ENCODE measurements around the gene ST6GAL1.
"Not testable (repeated sequence)": the region's sequence is repeated elsewhere in the genome, so short reads cannot be mapped to it uniquely, and the experiment has no call there.

The ST6GAL1 gene

DNA sequence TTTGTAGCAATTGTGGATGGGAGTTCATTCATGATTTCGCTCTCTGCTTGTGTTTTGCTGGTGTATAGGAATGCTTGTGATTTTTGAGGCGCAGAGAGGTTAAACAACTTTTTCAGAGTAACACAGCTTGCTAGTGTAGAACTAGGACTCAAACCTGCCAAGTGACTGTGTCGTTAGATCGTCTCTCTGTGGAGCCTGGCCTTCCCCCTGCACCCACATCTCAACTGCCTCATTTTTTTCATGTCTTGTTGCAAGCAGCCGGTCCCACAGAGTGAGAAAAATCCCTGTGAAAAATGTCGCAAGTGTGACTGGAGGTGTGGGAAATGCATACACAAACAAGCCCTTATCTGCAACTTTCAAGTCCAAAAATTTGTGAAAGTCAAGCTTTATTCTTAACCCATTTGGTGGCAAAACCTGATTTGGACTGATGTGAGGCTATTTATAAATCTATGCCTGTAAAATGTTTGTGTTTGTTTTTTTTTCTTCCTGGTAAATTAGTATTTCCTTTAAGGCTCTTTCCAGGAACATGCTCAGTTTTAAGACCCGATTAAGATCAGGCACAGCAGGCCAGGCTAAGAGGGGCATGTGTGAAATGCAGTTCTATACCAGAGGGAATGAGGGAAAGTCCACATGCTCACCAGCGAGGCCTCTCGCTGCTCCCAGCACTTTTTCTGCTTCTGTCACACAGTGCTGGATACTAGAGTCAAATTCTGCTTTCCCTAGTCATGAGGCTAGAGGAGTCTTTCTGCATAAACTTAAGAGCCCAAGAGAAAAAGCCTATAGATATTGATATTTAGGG is 25.8 kb downstream of the ST6GAL1 start:
- no peaks in the 10 kb centered on the region for H3K4me1 ChIP-seq (ENCODE audit: insufficient read depth, low read length)
- H3K4me3 ChIP-seq (ENCODE audit: low read length) = no peak overlapping the region
- no peaks in the 10 kb centered on the region for H3K9me3 ChIP-seq (ENCODE audit: low read length)
- H3K36me3 ChIP-seq (ENCODE audit: insufficient read depth, low read length) = no peaks in the 10 kb centered on the region
- no peak overlapping the region for H2AFZ ChIP-seq (ENCODE audit: low read depth, low read length)
- no peaks in the 10 kb centered on the region for H3K27me3 ChIP-seq (ENCODE audit: insufficient read depth, low read length)

DNA sequence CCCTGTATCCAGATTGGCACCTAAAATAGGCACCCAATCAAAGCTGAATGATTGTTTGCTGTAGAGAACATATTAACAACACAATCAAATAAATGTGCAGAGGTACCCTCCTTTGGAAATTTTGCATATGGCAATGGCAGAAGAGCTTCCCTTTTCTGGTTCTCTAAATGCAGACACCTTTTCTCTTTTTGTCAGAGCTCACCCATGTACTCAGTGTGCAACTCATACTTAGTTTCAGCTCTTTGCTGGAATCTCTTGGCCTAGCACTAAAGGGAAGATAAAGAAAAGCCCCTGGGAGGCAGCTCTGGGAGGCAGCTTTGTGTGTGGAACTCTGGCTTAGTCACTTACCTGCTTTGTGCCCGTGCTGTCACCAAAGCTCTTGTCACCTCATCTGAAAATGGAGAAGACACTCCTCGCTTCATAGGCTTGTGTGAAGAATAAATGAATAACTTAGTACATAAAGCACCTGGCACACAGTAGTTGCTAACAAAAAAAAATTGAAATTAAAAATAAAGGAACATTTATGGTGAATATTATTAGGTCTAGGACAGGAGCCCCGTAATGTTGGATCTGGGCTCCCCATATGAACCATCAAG is 28.8 kb downstream of the ST6GAL1 start:
- no peaks in the 10 kb centered on the region for H3K36me3 ChIP-seq (ENCODE audit: insufficient read depth, low read length)
- H2AFZ ChIP-seq (ENCODE audit: low read depth, low read length) = no peak overlapping the region
- no peaks in the 10 kb centered on the region for H3K9me3 ChIP-seq (ENCODE audit: low read length)
- H3K4me3 ChIP-seq (ENCODE audit: low read length) = no peak overlapping the region
- no peaks in the 10 kb centered on the region for H3K4me1 ChIP-seq (ENCODE audit: insufficient read depth, low read length)
- H3K27me3 ChIP-seq (ENCODE audit: insufficient read depth, low read length) = no peaks in the 10 kb centered on the region

DNA sequence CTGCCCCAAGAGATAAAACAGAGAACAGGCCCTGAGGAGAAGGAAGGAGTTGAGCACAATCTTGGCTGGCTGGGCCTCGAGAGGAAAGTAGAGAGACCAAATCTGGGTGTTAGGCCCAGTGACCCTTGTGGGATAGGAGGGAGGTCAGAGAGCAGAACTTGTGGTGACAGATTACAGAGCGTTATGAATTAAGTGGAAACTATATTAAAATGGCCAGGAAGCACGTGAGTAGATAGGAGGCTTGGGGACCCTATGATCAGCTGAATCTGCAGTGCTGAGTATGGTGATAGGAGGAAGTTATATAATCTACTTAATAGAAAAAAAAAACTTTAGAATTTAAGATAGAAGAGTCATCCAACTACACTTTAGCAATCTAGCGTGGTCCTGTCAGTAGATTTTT is 30.0 kb downstream of the ST6GAL1 start:
- Histone ChIP-seq H3K36me3 (ENCODE audit: insufficient read depth, low read length) (no peaks in the 10 kb centered on the region), H2AFZ (ENCODE audit: low read depth, low read length) (no peak overlapping the region), H3K4me1 (ENCODE audit: insufficient read depth, low read length) (peaks cover 7% of the 10 kb centered on the region), H3K27me3 (ENCODE audit: insufficient read depth, low read length) (no peaks in the 10 kb centered on the region), H3K9me3 (ENCODE audit: low read length) (no peaks in the 10 kb centered on the region), H3K4me3 (ENCODE audit: low read length) (no peak overlapping the region)

DNA sequence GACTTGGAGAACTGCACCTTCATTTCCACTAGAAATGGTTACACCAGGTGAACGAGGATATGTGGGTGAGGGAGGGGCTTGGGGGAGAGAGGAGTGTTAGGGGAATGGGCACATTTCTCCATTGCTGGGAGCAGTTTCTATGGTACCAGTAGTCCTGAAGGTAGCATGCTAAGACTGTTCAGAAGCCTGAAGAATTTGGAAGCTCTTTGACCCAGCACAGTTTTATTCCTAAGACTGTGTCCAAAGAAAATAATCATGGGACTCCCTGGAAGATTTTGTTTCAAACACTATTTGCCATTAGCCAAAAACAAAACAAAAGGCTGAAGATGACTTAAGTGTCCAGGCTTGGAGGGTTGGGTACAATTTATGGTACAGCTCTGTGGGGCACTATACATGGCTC is 32.1 kb downstream of the ST6GAL1 start:
- peaks cover 7% of the 10 kb centered on the region for H3K4me1 ChIP-seq (ENCODE audit: insufficient read depth, low read length)
- H3K27me3 ChIP-seq (ENCODE audit: insufficient read depth, low read length) = no peaks in the 10 kb centered on the region
- H3K36me3 ChIP-seq (ENCODE audit: insufficient read depth, low read length) = no peaks in the 10 kb centered on the region
- H3K9me3 ChIP-seq (ENCODE audit: low read length) = no peaks in the 10 kb centered on the region
- H3K4me3 ChIP-seq (ENCODE audit: low read length) = no peak overlapping the region
- H2AFZ ChIP-seq (ENCODE audit: low read depth, low read length) = no peak overlapping the region

DNA sequence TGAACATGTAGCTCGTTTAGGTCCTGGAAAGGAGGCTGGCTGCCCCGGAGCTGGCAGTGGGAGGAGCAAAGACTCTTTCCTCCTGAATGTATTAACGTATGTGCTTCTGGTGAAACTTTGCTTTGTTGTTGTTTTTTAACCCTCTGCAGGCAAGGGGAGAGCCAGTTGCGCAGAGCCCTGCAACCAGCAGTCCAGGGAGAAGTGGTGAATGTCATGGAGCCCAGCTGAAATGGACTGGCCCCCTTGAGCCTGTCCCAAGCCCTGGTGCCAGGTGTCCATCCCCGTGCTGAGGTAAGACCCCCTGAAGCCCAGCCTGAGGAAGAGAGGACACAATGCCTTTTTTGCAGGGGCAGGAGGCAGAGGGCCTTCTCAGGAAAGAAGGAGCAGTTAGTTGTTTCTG is 33.3 kb downstream of the ST6GAL1 start:
- Histone ChIP-seq H3K9me3 (ENCODE audit: low read length) (no peaks in the 10 kb centered on the region), H2AFZ (ENCODE audit: low read depth, low read length) (no peak overlapping the region), H3K36me3 (ENCODE audit: insufficient read depth, low read length) (no peaks in the 10 kb centered on the region), H3K27me3 (ENCODE audit: insufficient read depth, low read length) (no peaks in the 10 kb centered on the region), H3K4me1 (ENCODE audit: insufficient read depth, low read length) (peaks cover 7% of the 10 kb centered on the region), H3K4me3 (ENCODE audit: low read length) (no peak overlapping the region)

DNA sequence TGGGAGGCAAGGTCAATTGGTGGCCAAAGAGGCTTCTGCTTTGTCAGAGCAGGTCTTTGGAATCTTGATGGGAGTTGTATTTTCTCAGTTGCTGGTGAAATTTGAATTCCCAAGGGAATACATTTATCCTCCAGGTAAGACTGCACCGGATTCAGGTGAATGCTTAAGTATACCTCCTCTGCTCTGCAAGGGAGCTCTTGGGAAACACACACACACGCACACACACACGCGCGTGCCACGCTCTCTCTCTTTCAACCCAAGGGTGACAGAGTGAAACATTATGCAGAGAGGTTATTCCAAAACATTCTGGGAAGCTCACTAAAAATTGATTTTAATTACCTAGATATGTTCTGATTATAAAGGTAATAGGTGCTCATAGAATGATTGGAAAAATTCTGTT is 33.7 kb downstream of the ST6GAL1 start:
- no peaks in the 10 kb centered on the region for H3K36me3 ChIP-seq (ENCODE audit: insufficient read depth, low read length)
- no peaks in the 10 kb centered on the region for H3K9me3 ChIP-seq (ENCODE audit: low read length)
- peaks cover 7% of the 10 kb centered on the region for H3K4me1 ChIP-seq (ENCODE audit: insufficient read depth, low read length)
- no peak overlapping the region for H3K4me3 ChIP-seq (ENCODE audit: low read length)
- H2AFZ ChIP-seq (ENCODE audit: low read depth, low read length) = no peak overlapping the region
- no peaks in the 10 kb centered on the region for H3K27me3 ChIP-seq (ENCODE audit: insufficient read depth, low read length)

DNA sequence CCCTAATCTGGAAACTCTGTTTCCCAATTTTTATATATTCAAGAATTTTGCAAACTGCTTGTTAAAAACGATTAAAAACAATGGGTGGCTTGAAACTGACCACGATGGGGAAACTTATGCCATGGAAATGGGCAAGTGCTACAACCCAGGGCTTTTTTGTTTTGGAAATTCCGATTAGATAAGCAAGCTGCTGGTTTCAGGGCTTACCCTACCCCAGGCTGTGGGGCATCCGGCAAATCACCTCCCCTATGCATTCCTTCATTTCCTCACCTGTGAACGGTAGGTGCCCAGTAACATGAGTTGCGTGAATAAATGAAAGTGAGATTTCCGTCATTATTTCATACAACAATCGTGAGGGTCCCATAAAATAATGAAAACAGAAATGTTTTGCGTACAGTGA is 34.3 kb downstream of the ST6GAL1 start:
- no peaks in the 10 kb centered on the region for H3K36me3 ChIP-seq (ENCODE audit: insufficient read depth, low read length)
- no peaks in the 10 kb centered on the region for H3K27me3 ChIP-seq (ENCODE audit: insufficient read depth, low read length)
- H3K4me1 ChIP-seq (ENCODE audit: insufficient read depth, low read length) = peaks cover 7% of the 10 kb centered on the region
- H3K9me3 ChIP-seq (ENCODE audit: low read length) = no peaks in the 10 kb centered on the region
- H2AFZ ChIP-seq (ENCODE audit: low read depth, low read length) = no peak overlapping the region
- H3K4me3 ChIP-seq (ENCODE audit: low read length) = no peak overlapping the region

DNA sequence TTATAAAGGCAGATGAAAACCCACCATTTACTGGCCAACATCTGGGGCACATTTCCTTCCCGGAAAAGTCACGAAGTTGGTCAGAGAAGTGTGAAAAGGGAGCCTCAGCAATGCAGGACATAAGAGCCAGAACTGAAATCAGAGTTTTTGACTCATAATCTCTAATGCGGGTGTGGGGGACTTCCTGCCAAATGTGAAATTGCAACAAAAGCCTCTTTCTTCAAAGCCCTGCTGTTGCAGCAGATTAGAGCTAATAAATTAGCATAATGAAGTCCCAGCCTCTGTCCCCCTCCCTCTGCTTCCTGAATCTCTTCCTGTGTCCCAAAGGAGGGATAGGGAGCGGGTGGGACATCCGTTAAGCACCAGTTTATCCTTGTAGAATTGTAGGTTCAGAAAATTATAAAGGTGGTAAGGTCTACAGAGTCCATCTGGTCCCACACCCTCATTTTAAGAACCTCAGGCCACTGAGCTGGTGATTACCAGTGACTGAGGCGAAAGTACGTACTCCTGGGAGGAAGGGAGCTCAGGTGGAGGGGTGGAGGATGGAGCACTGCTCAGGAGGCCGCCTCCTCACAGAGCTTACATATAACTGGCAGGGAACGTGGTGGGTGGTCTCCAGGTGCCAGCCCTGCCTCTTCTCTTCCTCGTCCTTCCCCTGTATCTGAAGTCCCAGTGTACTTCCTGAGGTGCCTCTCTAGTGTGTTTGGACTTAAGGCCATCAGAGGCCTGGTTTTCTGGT is 35.0 kb downstream of the ST6GAL1 start:
- no peaks in the 10 kb centered on the region for H3K27me3 ChIP-seq (ENCODE audit: insufficient read depth, low read length)

DNA sequence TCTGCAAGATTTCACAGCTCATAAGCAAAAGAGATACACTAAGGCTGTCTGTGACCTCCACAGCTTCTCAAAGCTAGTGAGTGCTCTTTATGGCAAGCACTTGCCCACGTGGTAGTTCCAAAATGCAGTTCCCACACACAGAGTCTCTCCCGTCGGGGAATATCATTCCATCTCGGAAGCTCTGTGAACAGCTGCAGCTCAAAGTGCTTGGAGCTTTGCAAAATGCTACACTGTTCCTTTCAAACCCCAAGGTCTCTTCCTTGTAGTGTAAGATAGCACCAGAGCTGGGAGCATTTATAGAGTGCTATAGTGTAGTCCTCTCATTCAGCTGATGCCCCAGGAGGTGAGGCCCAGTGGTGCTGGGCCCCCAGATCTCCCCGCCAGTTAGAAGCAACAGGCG is 36.1 kb downstream of the ST6GAL1 start:
- Histone ChIP-seq H3K9me3 (ENCODE audit: low read length) (no peaks in the 10 kb centered on the region), H2AFZ (ENCODE audit: low read depth, low read length) (no peak overlapping the region), H3K4me1 (ENCODE audit: insufficient read depth, low read length) (peaks cover 7% of the 10 kb centered on the region), H3K36me3 (ENCODE audit: insufficient read depth, low read length) (no peaks in the 10 kb centered on the region), H3K4me3 (ENCODE audit: low read length) (no peak overlapping the region), H3K27me3 (ENCODE audit: insufficient read depth, low read length) (no peaks in the 10 kb centered on the region)

More for the DNA sequence above, 35.0 kb downstream of the ST6GAL1 start:
- Histone ChIP-seq H3K9me3 (ENCODE audit: low read length) (no peaks in the 10 kb centered on the region), H3K36me3 (ENCODE audit: insufficient read depth, low read length) (no peaks in the 10 kb centered on the region), H3K4me1 (ENCODE audit: insufficient read depth, low read length) (peaks cover 7% of the 10 kb centered on the region), H2AFZ (ENCODE audit: low read depth, low read length) (no peak overlapping the region), H3K4me3 (ENCODE audit: low read length) (no peak overlapping the region)

DNA sequence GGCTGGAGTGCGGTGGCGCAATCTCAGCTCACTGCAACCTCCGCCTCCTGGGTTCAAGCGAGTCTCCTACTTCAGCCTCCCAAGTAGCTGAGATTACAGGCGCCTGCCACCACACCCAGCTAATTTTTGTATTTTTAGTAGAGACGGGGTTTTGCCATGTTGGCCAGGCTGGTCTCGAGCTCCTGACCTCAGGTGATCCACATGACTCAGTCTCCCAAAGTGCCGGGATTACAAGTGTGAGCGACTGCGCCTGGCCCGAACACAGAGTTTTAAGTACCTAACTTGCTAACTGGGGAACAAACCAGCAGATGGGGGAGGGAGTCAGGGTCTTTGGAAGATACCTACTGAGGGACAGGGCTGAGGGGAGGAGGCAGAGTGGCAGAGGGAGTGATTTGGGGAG is 36.9 kb downstream of the ST6GAL1 start:
- H3K4me3 ChIP-seq (ENCODE audit: low read length); H3K4me1 ChIP-seq (ENCODE audit: insufficient read depth, low read length); H3K9me3 ChIP-seq (ENCODE audit: low read length); H3K27me3 ChIP-seq (ENCODE audit: insufficient read depth, low read length); H2AFZ ChIP-seq (ENCODE audit: low read depth, low read length); H3K36me3 ChIP-seq (ENCODE audit: insufficient read depth, low read length): not testable (repeated sequence)

DNA sequence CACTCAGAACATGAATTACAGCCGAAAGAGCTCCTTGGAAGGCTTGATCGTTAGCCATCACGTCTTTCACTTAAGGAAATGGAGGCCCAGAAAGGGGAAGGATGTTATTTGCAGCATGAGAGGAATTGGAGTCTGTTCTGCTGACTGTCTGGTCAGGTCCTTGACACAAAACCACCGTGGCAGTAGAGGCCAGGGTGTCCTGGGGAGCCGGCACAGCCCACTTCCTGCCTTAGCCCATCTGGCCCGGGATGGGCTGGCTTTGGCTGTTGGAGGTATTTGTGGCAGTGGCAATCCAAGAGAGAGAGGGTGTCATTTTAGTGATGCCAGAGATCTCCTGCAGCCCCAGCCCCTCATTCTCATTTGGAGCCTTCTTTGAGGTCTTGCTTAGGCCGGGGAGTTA is 37.4 kb downstream of the ST6GAL1 start:
- peaks cover 7% of the 10 kb centered on the region for H3K4me1 ChIP-seq (ENCODE audit: insufficient read depth, low read length)
- H3K27me3 ChIP-seq (ENCODE audit: insufficient read depth, low read length) = no peaks in the 10 kb centered on the region
- no peaks in the 10 kb centered on the region for H3K36me3 ChIP-seq (ENCODE audit: insufficient read depth, low read length)
- H3K4me3 ChIP-seq (ENCODE audit: low read length) = no peak overlapping the region
- no peaks in the 10 kb centered on the region for H3K9me3 ChIP-seq (ENCODE audit: low read length)
- no peak overlapping the region for H2AFZ ChIP-seq (ENCODE audit: low read depth, low read length)

DNA sequence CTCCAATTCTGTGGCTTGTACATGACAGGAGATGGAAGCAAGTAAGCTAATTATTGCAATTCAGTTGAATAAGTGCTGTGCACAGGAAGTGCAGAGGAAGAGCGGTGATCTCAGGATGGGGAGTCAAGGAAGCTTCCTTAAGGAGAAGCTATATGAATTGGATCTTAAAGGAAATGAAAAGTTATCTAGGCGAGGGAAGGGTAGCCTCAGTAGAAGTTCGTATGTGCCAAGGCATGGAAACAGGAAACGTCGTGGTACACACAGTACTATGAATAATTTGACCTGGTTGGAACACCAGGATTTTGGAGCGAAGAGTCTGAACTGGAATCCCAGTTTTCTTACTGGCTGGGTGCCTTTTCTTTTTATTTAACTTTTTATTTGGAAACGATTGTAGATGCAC is 39.3 kb downstream of the ST6GAL1 start:
- Histone ChIP-seq H3K9me3 (ENCODE audit: low read length) (no peaks in the 10 kb centered on the region), H2AFZ (ENCODE audit: low read depth, low read length) (no peak overlapping the region), H3K27me3 (ENCODE audit: insufficient read depth, low read length) (no peaks in the 10 kb centered on the region), H3K4me1 (ENCODE audit: insufficient read depth, low read length) (peaks cover 7% of the 10 kb centered on the region), H3K4me3 (ENCODE audit: low read length) (no peak overlapping the region), H3K36me3 (ENCODE audit: insufficient read depth, low read length) (no peaks in the 10 kb centered on the region)

DNA sequence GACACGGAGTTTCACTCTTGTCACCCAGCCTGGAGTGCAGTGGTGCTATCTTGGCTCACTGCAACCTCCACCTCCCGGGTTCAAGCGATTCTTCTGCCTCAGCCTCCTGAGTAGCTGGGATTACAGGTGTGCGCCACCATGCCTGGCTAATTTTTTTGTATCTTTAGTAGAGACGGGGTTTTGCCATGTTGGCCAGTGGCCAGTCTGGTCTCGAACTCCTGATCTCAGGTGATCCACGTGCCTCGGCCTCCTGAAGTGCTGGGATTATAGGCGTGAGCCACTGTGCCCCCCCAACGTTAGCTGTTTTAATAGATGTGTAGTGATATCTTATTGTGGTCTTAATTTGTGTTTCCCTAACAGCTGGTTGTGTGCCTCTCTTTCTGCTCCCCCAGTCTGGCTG is 40.8 kb downstream of the ST6GAL1 start:
- not testable (repeated sequence) for H2AFZ ChIP-seq (ENCODE audit: low read depth, low read length); H3K36me3 ChIP-seq (ENCODE audit: insufficient read depth, low read length); H3K4me1 ChIP-seq (ENCODE audit: insufficient read depth, low read length); H3K4me3 ChIP-seq (ENCODE audit: low read length); H3K9me3 ChIP-seq (ENCODE audit: low read length); H3K27me3 ChIP-seq (ENCODE audit: insufficient read depth, low read length)

Data from neuron (in vitro differentiated cells).